NCI-H1417 (cell line): Measurements from ENCODE around the gene PATZ1.
"Not testable (repeated sequence)": the region's sequence is repeated elsewhere in the genome, so short reads cannot be mapped to it uniquely, and the experiment has no call there.

ENCODE experiments used
- DNase-seq, 3 experiments: peaks; one replicate each; lab custom pipeline; 2025; lab: John Stamatoyannopoulos, UW

The PATZ1 gene, protein sequence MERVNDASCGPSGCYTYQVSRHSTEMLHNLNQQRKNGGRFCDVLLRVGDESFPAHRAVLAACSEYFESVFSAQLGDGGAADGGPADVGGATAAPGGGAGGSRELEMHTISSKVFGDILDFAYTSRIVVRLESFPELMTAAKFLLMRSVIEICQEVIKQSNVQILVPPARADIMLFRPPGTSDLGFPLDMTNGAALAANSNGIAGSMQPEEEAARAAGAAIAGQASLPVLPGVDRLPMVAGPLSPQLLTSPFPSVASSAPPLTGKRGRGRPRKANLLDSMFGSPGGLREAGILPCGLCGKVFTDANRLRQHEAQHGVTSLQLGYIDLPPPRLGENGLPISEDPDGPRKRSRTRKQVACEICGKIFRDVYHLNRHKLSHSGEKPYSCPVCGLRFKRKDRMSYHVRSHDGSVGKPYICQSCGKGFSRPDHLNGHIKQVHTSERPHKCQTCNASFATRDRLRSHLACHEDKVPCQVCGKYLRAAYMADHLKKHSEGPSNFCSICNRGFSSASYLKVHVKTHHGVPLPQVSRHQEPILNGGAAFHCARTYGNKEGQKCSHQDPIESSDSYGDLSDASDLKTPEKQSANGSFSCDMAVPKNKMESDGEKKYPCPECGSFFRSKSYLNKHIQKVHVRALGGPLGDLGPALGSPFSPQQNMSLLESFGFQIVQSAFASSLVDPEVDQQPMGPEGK

GRCh38 chr22:31346255-31346732 lies at the start of gene PATZ1:
PATZ1 (minus strand) TSS chr22:31346346; CDS start chr22:31345602, 744 bp downstream.
- DNase-seq: peak; percentile 54 to 85 (median 78)

DNA sequence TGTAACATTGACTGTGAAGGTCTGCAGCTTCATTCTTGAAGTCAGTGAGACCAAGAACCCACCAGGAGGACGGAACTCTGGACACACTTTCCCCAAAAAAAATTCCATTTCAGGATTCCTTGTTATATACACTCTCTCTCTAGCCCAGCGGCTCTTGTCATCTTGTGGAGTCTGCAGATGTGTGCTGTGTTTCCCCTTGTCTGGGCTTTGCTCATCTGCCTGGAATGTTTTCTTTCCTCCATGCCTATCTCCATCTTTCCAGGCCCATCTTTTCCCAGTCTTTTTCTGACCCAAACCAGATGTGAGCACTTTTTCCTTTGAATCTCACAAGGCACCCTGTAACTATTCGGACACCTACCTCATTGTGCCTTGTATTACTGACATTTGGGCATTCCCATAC lies 48.2 kb upstream of the PATZ1 start:
- DNase-seq: no peak

DNA sequence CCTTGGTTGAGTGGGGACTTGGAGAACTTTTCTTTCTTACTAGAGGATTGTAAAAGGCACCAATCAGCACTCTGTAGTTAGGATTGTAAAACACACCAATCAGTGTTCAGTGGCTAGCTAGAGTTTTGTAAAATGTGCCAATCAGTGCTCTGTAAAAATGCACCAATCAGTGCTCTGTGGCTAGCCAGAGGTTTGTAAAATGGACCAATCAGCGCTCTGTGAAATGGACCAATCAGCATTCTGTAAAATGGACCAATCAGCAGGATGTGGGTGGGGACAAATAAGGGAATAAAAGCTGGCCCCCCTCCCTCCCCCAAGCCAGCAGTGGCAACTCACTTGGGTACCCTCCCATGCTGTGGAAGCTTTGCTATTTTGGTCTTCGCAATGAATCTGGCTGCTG lies 47.7 kb upstream of the PATZ1 start:
- no peak for DNase-seq

- DNase-seq: not testable (repeated sequence)
Measured at GRCh38 chr22:31378651-31379050, 32.5 kb upstream of the PATZ1 start.

DNA sequence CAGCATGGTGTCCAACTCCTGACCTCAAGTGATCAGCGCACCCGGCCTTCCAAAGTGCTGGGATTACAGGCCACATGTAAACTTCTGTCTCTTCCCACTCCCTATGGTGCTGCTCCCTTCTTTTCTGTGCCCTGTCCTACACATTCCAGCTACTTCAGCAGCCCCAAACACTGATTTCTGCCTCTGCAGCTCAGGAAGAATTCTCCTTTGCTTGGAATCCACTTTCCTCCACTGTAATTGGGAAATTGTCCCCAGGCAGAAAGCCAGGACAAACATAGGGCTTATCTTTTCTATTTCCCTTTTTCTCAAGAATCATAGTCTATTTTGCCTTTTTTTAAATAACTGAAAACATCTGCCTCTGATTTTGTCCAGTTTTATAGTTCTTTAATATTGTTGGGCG lies 32.0 kb upstream of the PATZ1 start:
- DNase-seq: no peak

DNA sequence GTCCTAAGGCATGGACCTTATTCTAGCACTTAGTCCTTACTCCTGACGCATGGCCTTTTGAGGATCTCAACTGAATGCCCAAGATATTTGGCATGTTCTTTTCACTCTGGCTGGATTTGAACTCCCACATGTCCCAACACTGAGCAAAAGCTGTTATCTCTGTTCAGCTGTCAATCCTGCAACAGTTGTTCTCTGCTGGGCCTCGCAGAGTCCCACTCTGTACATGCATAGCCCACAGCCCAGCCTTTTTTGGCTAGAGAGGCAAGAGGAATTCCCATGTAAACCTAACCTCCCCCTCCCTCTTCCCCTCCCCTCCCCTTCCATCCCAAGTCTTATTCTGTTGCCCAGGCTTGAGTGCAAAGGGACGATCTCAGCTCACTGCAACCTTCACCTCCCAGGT lies 31.5 kb upstream of the PATZ1 start:
- no peak for DNase-seq

DNA sequence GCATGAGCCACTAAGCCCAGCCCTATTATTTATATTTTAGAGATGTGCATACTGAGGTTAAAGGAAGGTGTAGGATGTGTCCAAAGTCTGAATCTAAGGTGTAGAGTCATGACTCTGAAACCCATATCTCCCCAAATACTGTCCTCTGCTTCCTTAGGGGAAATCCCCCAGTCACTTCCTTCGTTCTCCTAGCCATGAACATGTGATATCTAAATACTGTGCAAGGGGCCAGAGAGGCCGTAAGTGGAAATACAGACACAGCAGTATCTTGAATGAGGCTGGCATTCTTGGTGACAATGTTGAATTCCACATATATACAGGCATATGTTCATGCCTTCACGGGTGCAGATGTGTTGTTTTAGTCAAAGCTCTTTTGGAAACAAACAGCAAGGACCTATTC lies 21.3 kb upstream of the PATZ1 start:
- DNase-seq: no peak

GRCh38 chr22:31363885-31364465 lies 17.8 kb upstream of the PATZ1 start:
- no peak for DNase-seq

GRCh38 chr22:31361743-31362142 lies 15.6 kb upstream of the PATZ1 start:
- no peak for DNase-seq

GRCh38 chr22:31360029-31360428 lies 13.9 kb upstream of the PATZ1 start:
- DNase-seq: no peak

DNA sequence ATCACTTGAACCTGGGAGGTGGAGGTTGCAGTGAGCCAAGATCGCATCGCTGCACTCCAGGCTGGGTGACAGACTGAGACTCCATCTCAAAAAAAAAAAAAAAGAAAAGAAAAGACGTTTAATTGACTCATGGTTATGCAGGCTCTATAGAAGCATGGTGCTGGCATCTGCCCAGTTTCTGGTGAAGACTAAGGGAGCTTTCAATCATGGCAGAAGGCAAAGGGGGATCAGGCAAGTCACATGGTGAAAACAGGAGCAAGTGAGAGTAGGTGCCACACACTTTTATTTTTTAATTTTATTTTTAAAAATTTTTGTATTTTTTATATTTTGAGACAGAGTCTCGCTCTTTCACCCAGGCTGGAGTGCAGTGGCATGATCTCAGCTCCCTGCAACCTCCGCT lies 8.4 kb upstream of the PATZ1 start:
- DNase-seq: no peak

- peak; percentile 12 to 71 (median 15) for DNase-seq
Measured at GRCh38 chr22:31350410-31350863, 4.3 kb upstream of the PATZ1 start.

GRCh38 chr22:31349960-31350359 lies 3.8 kb upstream of the PATZ1 start:
- DNase-seq: no peak

DNA sequence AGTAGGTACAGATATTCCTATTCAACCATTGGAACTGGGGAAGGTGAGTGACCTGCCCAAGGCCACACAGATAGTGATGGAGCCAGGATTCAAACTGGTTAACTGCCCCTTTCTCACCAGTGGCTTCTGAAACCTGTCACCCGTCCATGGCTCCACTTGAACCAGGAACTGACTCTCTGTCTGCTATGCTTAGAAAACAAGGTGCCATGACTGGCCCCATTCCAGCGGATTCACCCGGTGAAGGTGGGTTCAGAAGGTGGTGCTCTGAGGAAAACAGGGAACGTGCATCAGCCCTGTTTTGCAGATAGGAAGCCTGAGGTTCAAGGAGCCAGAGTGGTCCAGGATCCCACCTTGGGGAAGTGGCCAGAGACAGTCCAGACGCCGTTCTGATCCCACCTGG lies 2.6 kb upstream of the PATZ1 start:
- DNase-seq: no peak

- not testable (repeated sequence) for DNase-seq
Measured at GRCh38 chr22:31348009-31348337, 1.8 kb upstream of the PATZ1 start.

GRCh38 chr22:31347251-31348008 lies 1.3 kb upstream of the PATZ1 start:
- peak; percentile 46 to 82 (median 78) for DNase-seq

DNA sequence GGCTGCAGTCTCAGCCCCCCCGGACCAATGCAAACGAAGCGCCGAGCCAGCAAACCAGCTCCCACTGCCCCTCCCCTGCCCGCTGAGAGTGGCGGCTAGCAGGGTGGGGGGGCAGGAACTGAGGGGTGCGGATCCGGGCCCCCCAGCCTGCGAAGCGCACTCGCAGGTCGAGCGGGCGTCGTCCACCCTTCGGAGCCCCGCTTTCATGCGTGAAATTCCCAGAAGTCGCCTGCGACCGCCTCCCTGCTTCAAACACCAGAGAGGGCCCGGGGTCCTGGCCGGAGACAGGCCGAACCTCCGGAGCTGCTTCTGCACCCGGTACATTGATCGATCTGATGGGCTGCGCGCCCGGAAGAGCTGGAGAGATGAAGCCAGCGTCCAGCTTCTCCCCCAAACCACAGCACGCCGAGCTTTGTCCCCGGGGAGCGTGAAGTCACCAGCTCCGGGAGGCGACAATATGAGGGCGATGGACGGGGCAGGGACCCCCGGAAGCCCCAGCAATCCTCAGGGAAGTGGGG lies 646 bp upstream of the PATZ1 start:
- DNase-seq: peak; percentile 40 to 85 (median 78)

DNA sequence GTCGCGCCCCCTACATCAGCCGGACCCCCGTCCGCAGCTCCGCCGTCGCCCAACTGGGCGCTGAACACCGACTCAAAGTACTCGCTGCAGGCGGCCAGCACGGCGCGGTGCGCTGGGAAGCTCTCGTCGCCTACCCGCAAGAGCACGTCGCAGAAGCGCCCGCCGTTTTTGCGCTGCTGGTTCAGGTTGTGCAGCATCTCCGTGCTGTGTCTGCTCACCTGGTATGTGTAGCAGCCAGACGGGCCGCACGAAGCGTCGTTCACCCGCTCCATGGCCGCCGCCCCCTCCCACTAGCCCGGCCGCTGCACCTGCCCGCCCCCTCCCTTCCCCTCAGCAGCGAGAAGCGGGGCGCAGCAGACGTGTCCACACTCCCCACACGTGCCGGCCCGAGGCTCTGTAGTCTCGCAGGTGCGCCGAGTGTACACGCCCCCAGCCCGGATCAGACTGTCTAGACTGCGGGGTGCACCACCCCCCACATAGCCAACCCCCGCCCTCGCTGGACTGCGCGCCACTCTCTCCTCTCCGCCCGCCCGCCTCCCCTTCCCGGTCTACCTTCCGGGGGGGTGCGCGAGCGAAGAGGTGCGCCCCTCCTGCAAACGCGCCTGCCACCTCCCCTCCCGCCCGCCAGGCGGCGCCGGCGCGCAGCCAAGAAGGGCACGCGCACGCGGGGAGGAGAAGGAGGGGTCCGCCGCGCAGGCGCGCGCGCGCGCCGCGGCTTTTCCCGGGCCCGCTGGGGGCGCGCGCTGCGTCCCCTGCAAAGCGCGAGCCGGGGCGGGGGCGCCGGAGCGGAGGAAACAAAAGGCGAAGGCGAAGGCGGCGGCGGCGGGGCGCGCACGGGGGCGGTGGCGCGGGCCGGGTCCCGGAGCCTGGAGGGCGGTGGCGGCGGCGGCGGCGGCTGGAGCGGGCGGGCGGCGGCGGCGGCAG lies 553 bp downstream of the PATZ1 start:
- DNase-seq: peak; percentile 88 to 90 (median 89)

GRCh38 chr22:31344578-31345330 lies 1.4 kb downstream of the PATZ1 start:
- DNase-seq: peak in 2 of 3 experiments; percentile 13 to 33

- no peak for DNase-seq
Measured at GRCh38 chr22:31344256-31344577, 1.9 kb downstream of the PATZ1 start.
